ENCODE data around the gene ANXA8.
"Not testable (repeated sequence)": the region's sequence is repeated elsewhere in the genome, so short reads cannot be mapped to it uniquely, and the experiment has no call there.

DNA sequence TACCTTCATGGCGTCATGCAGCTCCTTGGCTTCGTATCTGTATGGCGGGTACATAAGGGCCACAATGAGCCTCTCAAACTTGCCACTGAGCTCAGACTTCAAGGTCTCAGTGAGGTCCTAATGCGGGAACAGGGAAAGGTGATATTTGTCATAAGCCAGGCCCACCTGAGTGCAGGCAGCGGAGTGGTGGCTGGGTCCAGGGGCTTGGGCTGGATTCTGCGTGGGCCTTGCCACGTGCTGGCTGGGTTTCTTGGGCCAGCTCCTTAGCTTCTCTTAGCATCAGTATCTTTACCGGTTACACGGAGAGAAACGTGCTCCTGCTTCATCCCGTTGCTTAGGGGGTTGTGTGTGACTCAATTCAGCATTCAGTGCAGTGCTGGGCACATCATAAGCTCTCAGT lies 6.8 kb downstream of the ANXA8 start:
- TF ChIP-seq, protein P1, sequence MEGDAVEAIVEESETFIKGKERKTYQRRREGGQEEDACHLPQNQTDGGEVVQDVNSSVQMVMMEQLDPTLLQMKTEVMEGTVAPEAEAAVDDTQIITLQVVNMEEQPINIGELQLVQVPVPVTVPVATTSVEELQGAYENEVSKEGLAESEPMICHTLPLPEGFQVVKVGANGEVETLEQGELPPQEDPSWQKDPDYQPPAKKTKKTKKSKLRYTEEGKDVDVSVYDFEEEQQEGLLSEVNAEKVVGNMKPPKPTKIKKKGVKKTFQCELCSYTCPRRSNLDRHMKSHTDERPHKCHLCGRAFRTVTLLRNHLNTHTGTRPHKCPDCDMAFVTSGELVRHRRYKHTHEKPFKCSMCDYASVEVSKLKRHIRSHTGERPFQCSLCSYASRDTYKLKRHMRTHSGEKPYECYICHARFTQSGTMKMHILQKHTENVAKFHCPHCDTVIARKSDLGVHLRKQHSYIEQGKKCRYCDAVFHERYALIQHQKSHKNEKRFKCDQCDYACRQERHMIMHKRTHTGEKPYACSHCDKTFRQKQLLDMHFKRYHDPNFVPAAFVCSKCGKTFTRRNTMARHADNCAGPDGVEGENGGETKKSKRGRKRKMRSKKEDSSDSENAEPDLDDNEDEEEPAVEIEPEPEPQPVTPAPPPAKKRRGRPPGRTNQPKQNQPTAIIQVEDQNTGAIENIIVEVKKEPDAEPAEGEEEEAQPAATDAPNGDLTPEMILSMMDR (IDR thresholded peaks at IDR 0.05): not testable (repeated sequence)
- TF ChIP-seq POLR2A (IDR thresholded peaks at IDR 0.05): not testable (repeated sequence)

Data from upper lobe of left lung (tissue), 4 donors.